ENCODE data around the gene SEMA5A.

SEMA5A gene

DNA sequence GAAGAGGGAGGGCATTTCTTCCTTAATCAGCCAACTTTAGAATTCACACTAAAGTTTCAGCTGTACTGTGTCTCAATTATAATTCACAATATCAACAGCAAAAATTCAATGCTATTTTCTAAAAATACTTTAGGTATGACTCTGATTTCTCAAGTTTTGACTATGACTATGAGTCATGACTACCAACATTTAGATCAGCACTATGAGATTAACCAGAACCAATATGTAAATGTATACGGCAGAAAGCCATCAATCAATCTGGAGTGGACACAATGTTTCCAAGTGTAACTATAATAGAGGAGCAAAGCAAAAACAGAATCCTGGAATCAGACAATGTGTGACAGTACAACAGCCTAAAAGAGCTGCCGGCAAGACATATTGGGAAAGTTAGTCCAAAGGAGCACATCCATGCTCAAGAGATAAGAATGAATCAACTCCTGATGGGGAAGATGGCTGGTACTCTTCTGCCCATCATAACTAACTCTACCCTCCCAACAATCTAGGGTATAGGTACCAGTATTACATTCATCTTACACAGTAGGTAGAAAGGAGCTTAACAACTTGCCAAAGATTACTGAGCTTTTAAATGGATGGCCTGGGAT, 294.4 kb downstream of the SEMA5A start:
- DNase-seq, result no peak

DNA sequence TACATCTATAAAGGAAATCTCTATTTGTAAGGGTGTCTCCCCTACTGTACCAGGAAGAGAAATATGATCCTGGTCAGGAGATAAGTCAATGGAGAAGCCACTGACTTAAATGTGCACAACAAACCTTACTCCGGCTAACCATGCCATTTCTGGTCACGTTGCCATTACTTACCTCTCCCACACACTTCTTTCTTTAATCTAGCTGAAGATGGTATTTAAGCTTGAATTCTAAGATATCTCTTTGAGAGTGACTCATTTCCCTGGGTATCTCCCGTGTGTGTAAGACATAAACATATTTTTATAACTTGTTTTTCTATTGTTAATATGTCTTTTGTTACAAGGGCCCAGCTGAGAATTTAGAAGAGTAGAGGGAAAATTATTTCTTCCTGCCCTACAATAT, 296.6 kb downstream of the SEMA5A start:
- no peak for DNase-seq

DNA sequence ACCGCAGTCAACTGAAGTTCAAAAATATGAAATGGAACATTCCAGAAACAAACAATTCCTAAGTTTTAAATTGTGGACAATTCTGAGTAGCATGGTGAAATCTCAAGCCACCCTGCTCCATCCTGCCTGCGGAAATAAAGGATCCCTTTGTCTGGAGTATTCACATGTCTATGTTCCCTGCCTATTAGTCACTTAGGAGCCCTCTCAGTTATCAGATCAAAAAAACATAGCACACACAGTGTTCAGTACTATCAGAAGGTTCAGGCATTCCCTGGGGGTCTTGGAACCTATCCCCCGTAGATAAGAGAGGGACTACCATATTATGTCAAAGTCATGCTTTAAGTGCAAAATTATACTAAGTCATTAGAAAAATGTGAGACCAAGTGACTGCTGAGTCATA, 300.8 kb downstream of the SEMA5A start:
- DNase-seq, result peak; percentile 54

DNA sequence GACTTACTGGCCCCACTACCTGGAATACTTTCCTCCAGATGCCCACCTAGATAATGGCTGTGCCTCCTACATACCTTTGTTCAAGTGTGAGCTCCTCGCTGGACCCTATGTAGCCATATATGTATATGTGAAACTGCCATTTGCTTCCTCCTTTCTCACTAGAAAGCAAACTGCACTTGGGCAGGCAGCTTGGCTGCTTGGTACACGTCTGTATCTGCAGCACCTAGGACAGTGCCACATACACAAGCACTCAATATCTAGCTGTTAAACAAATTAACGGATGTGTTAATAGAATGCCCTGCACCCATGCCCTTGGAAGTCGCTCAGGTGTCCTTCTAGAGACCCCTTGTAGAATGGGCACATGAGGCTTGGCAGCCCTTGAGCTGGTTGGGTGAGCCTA, 301.5 kb downstream of the SEMA5A start:
- no peak for DNase-seq

DNA sequence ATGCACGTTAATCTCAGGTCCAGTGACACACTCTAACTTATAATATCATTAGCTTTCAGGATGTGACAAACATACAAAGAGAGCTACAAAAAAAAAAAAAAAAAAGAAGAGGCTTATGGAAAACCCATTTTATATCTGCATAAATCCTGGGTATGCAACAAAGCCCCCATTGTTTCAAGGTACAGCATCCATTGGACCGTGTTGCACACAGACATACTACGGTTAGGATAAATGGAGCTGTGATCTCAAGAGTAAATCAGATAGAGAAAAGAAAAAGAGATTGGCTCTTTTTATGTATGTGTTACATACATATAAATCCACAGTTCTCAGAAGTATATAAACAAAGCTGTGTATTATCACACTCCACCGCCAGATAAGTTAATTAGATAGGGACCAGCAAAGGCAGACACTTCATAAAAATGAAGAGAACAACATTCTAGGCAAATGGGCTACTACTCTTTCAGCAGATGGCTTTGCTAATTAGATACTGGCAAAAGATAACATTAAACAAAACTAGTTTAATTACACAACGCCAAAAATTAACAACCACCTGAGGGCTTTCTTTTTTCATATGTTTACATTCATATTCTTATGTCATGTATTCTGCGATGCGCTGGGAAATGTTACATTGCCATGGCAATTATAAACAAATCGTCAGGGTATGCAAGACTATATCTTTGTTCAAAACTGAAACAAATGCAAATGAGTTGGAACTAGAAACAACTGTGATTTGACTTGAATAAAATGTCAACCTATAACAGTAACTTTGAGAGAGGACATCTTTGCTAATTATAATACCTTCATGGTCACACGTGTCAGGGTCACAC, 304.2 kb downstream of the SEMA5A start:
- no peak for DNase-seq

DNA sequence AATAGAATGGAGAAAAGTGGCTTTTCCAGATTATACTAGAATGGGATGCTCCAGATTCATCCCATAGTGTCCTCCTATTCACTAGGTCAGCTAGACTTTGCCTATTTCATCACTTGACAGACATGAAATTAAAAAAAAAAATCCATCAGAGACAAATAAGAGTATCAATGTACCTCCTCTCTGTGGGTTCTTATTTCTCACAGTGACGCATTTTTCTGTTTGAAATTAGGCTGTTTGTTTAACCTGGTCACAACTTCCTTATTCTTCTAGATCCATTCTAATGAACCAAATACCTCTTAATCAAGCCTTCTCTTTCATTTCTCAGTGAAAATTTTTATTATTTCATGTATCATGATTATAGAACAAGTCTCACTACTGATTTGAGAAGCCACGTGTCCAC, 305.4 kb downstream of the SEMA5A start:
- DNase-seq, result no peak

DNA sequence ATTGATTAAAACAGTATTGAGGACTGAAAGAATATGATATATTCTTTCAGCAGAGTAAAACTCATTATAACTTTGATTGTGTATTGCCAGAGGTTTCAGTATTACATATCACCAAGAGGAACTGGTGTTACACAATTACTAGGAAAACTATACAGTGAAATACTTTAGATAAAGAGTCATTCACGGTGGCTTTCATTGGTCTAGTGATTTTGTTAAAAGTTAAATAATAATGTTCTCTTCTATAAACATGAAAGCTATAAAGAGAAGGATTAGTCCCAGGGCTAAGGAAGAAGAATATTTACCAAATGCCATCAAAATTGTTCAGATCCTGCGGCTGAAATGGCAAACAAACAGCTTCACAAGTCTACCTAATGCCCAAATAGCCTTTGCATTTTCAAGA, 306.2 kb downstream of the SEMA5A start:
- DNase-seq, result no peak

DNA sequence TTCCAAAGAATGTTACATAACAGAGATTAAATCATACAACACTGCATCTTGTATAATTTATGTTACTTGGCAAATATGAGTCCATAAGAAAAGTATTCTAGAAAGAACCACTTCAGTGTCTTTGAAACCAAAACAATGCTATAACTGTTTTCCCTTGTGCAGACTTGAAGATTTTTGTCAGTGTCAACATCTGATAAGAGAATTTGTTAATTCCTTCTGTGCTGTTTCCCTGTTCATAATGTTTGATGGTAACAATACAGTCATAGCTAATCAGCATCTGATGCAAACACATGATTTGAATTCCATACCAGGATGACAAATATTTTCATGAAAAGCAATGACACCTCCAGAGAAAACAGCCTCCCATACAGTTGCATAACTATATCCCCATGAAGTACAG, 306.8 kb downstream of the SEMA5A start:
- no peak for DNase-seq

DNA sequence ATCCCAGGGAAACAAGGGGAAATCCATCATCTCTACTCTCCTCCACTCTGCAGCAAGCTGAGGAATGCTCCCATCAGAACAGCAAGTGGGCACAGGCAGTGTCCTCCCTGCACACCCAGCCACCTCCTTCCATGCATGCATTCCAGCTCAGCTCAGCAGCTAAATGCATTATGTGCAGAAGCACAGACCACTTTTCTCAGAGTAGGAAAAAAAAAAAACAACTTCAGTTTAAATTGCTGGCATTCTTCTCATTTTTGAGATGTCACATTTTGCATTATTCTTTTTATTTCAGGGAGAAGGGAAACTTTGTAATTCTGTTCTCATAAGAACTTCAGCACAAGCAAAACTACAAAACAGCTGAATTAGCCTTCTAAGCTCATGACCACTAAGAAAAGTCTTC, 312.2 kb downstream of the SEMA5A start:
- DNase-seq, result peak; percentile 85

DNA sequence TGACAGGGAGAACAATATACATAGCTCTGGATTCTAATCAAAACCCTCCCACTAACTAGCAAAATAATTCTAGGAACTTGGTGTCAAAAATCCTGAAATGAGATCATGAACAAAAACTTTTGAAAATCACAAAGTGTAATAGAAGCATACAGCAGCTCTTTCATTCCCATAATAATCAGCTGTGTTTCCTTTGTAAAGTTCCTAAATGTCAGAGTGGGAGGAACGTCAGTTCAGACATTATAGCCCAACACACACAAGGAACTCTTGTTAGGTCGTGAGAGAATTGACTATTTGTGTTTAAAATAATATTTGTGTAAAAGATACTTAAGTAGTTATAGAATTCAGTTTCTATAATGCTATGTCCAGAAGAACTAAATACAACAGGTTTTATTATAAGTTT, 312.8 kb downstream of the SEMA5A start:
- DNase-seq, result no peak

DNA sequence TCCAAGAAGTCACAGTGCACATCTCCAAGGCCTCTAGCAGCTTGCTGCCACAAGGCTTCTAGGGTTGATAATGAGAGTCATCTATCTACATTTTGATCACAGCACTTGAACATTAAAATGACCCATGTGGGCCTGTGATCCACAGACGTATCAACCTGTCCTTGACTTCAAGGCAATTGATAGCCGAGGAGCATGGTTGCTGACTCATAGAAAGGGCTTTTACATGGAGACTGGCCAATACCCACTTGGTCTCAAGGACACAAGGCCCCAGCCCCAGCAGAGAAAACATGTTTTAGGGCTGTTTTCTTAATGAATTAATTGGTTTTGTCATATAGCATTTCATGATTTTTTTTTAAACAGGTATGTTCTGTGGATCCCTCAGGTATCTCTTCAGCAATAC, 314.0 kb downstream of the SEMA5A start:
- DNase-seq, result no peak

DNA sequence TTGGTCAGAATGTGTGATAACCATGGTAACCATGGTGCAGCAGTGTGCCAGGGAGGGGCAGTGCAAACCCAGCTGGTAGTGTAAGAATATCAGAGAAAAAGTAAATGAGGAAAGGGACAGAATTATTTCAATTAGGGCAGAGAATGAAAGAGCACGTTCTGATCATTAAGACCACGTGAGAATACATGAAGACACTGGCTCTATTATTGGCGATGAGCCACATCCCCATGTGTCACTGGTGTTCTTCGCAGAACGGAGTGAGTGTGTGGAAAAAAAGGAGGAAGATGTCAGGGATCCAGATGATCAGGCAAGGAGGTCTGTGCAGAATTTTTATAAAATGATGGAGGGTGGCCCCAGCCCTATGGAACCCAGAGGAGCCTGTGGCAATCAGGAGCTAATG, 315.5 kb downstream of the SEMA5A start:
- DNase-seq, result no peak

DNA sequence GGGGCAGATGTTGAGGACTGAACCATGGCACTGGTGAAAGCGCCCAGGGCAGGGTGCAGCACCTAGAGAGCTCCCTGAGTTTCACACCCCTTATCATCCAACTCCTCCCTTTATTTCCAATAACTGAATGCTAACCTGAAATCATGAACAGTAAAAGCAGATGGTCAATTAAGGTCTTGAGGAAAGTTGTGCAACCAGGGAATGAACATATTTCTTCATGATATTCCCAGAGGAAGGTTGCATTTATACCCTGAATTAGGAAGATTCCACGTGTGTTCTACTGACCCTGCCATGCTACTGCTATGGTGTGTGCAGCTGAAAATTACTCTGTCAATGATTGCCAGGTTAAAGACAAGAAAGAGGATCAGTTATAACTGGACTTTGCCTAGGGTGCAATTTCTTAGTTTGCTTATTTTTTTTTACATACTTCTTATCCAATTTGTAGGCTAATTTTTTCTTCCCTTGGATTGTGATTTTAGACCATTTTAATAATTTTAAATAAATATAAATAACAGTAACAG, 319.8 kb downstream of the SEMA5A start:
- DNase-seq, result no peak

DNA sequence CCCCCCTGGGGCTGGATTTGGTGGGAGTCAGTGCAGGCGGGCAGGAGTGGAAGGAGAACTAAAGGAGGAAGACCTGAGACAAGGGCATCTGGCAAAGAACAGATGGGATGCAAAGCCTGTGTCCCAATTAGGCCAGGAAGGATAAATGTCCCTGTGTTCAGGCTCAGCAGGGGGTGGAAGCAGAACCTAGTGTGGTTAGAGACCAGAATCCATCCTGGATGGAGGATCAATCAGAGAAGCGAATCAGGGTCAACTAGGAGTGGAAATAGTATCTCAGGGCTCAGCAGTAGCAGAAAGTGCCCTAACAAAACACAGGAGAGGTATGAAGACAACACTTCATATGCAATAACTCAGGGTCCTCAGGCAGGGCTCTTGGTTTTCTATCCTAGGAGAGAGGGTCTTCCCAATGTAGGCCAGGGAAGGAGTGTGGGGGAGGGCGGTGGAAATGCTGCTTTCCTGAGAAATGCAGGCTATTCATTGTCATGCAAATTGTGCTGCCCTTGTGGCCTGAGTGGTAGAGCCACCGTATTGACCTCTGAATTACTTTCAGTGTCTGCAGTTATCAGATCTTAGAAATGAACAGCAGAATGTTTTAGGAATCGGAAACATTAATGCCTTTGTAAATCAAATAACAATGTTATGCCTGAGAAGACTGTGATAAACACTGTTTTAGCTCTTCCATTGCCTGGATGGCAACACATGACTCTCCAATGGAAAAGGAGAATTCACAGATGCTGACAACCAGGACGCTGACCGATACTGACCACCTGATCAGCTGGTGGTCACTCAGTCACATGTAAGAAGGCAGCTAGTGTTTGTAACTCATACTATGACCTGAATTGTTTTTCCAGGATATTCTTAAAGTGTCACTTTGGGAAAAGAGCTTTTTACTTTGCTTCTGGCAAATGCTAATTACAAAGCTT, 323.6 kb downstream of the SEMA5A start:
- no peak for DNase-seq

DNA sequence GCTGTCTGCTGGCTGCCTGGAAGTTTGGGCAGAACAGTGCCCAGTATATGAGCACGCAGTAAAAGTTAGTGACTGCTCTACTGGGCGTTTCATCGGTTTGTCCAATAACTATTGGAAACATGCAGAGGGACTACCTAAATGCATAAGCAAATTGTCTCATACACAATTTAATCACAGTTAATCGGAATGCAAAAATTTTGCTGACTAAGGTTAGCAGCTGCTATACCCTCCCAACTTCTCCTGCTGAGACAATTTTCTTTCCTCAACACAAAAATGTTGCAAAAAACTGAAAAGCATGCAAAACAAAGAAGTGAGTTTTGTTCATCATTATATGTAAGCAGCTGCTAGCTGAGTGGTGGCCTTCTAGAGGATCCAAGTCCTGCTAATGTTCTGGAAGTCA, 327.5 kb downstream of the SEMA5A start:
- no peak for DNase-seq

DNA sequence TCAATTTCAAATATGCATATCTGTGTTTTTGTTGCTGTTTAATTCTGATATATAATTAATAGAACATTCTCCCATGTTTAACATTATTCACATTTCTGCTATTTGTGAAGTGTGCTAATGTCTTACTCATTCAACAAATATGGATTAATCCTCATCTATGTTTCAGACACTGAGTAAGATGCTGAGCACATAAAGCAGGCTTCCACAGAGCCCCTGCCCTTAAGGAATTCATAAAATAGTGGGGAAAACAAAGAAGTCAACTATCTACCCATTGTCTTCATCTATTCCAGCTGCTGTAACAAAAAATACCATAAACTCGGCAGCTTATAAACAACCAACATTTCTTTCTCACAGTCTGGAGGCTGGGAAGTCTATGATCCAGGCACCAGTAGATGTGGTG, 333.3 kb downstream of the SEMA5A start:
- no peak for DNase-seq

DNA sequence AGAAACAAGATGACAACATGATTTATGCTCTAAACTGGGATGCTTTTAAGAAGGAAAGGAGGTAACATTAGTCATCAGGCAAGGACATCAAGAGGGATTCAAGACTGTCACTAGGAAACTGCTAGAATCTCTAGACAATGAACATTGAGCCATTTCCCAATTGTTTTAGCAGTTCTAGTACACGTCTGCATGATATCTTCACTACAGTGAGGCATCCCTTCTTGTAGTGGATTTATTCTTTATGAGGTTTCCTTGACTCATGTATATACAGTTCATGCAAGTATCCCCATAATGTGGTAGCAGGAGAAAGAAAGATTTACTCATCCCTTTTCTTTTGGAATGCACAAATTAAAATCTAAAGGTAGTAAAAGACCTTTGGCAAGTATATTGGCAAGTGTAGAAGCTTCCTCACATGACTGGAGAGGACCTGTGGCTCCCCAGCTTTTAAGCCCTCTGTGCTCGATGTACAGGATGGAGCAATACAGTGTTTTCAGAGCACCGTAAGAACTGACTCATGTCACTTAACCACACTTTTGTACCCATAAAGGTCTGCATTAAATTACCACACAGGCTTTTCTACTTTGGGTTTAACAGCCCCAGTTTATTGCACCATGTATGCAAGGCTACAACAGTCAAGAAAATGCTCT, 335.9 kb downstream of the SEMA5A start:
- DNase-seq, result no peak

DNA sequence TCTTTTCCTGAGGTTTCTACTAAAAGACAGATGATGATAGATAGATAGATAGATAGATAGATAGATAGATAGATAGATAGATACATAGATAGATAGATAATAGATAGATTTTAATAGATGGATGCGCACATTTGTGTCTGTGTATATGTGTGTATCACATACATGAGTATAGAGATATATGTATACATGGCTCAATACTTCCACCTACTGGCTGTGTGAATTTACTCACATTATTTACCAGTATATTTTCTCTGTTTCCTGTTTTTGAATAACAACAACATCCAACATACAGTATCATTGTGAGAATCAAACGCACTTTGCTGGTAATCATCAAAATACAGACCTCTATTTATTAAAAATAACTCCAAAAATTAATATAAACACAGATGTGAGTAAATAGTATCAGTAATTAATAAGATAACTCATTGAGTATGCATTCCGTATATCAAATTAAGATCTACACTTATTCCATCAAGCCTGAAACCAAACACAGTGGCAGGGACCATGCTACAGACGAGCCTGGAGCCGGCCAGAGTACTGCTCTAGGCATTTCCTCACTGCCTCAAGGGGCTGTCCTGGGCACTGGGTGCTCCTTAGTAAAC, 338.0 kb downstream of the SEMA5A start:
- DNase-seq, result no peak

DNA sequence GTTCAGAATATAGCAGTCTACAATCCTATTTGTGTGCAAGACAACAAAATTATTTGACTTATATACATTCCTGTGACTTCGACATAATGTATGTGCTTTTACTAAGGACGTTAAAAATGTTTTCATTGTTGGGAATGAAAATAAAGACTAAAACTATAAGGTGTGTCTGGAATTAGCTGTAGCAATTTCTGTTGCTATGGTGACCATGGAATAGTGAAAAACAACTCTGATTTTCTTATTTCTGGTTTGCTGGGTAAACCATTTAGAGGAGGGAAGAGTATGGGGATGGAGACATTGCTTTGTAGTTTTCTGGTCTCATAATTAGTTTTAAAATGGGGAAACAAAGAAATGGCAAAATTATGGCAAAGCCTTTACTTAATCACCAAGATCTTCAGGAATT, 343.2 kb downstream of the SEMA5A start:
- DNase-seq, result no peak

DNA sequence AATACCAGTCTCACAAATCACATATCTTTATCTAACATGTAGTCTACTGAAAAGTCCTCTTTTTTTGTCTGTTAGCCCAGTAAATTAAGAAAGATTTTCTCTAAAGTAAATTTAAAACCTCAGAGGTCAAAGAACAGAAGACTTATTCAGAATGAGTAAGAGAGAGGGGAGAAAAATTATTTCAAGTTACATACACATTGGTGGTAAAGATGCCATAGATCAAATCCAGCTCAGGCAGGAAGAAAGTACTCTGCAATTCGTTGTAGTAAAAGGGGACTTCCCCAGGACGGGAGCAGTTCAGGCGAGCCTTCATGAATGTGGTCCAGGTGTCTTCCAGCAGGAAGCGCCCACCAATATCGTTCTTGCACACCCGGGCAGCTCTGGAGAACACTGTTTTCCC, 344.1 kb downstream of the SEMA5A start:
- DNase-seq, result no peak

DNA sequence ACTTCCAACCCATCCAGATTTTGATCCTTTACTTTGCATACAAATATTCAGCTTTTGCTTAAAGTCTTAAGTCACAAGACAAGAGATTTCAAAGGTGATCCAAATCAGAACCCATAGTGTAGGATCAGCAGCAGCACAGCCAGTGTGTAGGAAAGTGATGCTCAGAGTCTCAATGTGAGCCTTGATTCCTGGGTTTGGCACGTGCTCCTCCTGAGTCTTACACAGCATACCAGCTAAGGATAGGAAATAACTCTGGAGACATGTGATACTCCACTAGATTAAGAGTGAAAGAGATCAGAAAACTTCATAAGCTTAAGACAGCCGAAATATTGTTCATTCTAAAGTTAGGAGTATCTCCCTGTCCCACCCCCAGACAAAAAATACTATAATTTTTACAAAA, 344.9 kb downstream of the SEMA5A start:
- DNase-seq, result no peak

DNA sequence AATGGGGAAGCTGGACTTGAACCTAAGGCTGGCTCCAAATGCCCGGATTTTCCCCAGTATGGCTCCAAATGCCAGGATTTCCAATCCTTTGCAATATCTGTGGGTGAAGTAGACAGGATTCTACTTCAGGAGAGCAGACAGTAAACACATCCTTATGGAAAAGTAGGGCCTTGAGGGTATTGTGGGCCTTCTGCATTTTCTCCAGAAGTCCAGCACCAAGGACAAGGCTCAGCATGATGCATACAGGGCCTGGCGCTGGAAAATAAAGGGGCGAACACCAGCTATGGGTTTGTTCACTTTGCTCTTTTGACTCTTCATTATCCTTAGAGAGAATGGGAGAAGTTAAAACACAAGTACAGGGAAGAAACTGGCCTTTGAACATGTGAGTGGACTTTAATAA, 347.5 kb downstream of the SEMA5A start:
- no peak for DNase-seq

DNA sequence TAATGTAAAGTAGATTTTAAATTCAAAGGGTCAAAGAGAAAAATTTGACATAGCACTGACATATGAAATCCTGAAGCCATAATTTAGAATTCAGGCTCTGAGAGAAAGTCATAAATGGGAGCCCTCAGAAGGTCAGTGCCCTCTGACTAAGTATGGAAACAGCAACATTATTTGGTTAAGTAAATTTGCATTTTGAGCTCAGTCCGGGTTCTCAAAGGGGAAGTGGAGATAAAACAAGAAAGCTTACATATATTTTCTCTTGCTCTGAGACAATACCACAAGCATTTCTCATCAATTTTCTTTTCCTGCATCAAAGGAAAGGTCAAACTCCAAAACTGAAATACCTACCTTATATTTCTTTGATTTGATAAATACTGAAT, 348.0 kb downstream of the SEMA5A start:
- DNase-seq, result no peak
